Measurements from ENCODE around the gene DCST2. TPM values are rescaled to one million over a fixed set of nuclear protein-coding genes. Genes with fewer than 3 reads are reported as not detected.

The DCST2 gene
- total RNA-seq, 2 experiments from 2014 or later = 0.21 TPM; not detected in 1

- POLR2A ChIA-PET = no interaction called here
- CTCF ChIA-PET = interaction anchor here (0.6 to 1.3 kb wide), 3 partner anchors 19 to 29 kb away, joined by 3 to 4 read pairs (median 4); no protein-coding TSS in a partner anchor
Measured at GRCh38 chr1:155019377-155020245, 14.0 kb downstream of the DCST2 start.

DNA sequence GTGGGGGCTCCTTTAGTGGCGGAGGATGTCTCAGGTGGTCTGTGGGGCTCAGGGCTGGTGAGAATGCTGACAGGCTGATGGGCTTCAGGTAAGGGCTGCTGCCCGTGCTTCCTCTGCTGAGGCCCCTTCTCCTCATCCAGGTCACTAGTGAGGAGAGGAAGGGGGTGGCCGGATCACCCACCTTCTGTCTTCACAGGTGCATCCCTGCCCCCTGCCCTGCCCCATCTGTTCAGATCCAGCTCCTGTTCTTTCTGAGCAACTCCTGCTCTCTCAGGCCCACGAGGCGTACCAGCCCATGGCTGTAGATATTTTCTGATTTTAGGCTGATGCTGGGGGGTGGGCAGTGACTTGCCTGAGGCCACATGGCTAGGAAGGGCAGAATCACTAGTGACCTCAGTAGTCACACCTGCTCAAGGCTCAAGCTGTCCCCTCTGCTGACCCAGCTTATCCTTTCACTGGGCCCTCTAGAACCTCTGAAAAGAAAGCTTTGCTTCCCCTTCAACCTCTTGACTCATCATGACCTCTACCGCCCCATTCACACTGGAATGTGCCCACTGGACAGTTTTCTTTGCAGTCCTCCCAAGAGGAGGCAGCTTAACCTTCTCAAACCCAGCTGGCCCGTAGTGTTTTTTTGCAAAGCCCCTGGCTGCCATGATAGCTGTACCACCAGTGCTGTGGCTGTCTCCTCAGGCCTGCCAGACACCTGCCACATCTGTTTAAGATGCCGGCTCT, 14.8 kb downstream of the DCST2 start:
- CTCF ChIA-PET = interaction anchor here (0.8 to 7.7 kb wide), 9 partner anchors 17 to 59 kb away, joined by 3 to 115 read pairs (median 6); partner anchors contain the start of genes CKS1B, LENEP and ZBTB7B
- POLR2A ChIA-PET = no interaction called here

DNA sequence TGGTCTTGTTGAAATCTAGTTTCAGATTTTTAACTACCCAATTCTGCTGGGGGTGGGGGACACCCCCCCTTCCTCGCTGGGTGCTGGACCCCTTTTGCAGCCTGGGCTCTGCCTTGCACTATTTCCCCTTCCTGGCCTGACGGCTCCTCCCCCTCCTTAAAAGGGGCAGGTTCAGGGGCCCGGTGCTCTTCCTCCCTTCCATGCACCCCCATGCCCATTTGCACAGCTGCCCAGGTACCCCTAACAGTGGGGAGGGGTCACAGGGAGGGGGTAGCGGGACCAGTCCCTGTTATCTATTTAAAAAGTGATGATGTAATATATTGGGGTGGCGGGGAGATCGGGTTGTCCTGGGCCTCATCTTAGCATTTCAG, 15.7 kb downstream of the DCST2 start:
- POLR2A ChIA-PET = interaction anchor here (0.9 to 1.5 kb wide), 3 partner anchors 19 to 33 kb away, joined by 4 to 8 read pairs (median 4); partner anchors contain the start of genes ADAM15 and LENEP
- CTCF ChIA-PET = interaction anchor here (0.6 to 7.7 kb wide), 30 partner anchors 10 to 410 kb away, joined by 3 to 115 read pairs (median 6); partner anchors contain the start of genes ADAM15, ADAR, CKS1B and EFNA4

DNA sequence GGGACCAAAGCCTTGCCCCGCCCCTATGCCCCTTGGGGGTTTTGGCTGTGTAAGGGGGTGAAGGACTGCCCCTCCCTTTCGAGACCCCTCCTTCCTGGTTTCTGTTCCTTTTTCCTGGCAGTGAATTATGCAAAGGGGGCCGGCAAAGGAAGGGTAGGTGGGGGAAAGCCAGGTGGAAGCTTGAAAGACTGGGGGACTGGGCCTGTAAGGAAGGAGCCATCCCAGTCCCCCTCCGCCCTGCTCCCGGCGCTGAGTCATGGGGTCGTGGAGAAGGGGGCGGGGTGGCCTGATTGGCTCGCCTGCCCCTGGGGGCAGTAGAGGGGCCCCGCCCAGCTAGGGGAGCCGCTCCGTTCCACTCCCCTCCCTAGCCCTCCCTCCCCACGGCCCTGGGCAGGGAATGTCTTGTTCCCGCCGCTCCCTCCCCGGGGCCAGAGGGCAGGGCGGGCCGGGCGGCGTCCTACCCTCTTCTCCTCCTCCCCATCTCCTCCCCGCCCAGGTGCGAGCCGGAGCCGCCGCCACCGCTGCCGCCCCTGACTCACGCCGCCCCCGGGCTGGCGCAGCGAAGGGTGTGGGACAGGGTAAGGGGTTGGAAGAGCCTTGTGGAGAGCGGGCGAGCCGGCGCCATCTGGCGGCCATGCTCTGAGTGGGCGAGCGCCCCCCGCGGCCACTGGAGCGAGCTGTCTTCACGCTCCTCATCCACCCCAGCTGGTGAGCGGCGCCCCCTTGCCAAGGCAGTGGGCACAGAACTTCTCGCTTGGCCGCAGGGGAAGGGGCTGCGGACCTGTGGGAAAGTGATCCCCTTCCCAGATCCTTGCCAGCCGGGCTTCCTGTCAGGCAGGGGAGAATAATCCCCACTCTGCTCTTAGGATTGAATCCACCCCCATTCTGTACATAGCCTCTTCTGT, 16.3 kb downstream of the DCST2 start:
- ChIA-PET POLR2A (interaction anchor here (0.9 to 1.6 kb wide), 4 partner anchors 10 to 34 kb away, joined by 3 to 8 read pairs (median 4); partner anchors contain the start of genes ADAM15 and LENEP), CTCF (interaction anchor here (0.6 to 7.7 kb wide), 31 partner anchors 9 to 409 kb away, joined by 3 to 115 read pairs (median 6); partner anchors contain the start of genes ADAM15, ADAR, CKS1B and EFNA4)

DNA sequence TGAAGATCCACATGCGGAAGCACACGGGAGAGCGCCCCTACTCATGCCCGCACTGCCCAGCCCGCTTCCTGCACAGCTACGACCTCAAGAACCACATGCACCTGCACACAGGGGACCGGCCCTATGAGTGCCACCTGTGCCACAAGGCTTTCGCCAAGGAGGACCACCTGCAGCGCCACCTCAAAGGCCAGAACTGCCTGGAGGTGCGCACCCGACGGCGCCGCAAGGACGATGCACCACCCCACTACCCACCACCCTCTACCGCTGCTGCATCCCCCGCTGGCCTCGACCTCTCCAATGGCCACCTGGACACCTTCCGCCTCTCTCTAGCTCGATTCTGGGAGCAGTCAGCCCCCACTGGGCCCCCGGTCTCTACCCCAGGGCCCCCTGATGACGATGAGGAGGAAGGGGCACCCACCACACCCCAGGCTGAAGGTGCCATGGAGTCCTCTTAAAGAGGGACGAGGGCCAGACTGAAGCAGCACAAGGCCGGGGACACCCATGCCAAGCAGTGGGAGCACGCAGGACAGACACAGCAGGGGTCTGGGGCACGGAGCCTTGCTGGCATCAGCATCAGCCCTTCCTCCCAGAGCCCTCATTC, 17.2 kb downstream of the DCST2 start:
- ChIA-PET CTCF (interaction anchor here (1.2 to 7.7 kb wide), 16 partner anchors 8 to 292 kb away, joined by 3 to 115 read pairs (median 8); partner anchors contain the start of genes ADAM15, EFNA4, FLAD1 and PBXIP1), POLR2A (interaction anchor here (1.5 to 1.6 kb wide), 2 partner anchors 10 to 17 kb away, joined by 3 to 8 read pairs; no protein-coding TSS in a partner anchor)

GRCh38 chr1:155015527-155016230, 17.9 kb downstream of the DCST2 start:
- ChIA-PET CTCF (interaction anchor here (0.7 to 7.7 kb wide), 9 partner anchors 9 to 292 kb away, joined by 3 to 115 read pairs (median 11); partner anchors contain the start of genes ADAM15, EFNA4, PBXIP1 and PYGO2), POLR2A (interaction anchor here (0.6 kb wide), 1 partner anchor 294 kb away, joined by 3 read pairs; no protein-coding TSS in a partner anchor)

GRCh38 chr1:155014709-155015508, 18.7 kb downstream of the DCST2 start:
- POLR2A ChIA-PET = interaction anchor here (0.6 kb wide), 2 partner anchors 47 to 294 kb away, joined by 3 to 8 read pairs; no protein-coding TSS in a partner anchor
- CTCF ChIA-PET = interaction anchor here (0.7 to 7.7 kb wide), 4 partner anchors 9 to 71 kb away, joined by 3 to 115 read pairs (median 7); partner anchors contain the start of gene ZBTB7B

- ChIA-PET POLR2A (no interaction called here), CTCF (interaction anchor here (7.7 kb wide), 1 partner anchor 13 kb away, joined by 115 read pairs; the partner anchor contains the start of gene ZBTB7B)
Measured at GRCh38 chr1:155013632-155014031, 19.9 kb downstream of the DCST2 start.

- ChIA-PET POLR2A (no interaction called here), CTCF (interaction anchor here (0.7 to 7.7 kb wide), 3 partner anchors 13 to 112 kb away, joined by 3 to 115 read pairs (median 4); partner anchors contain the start of gene ZBTB7B)
Measured at GRCh38 chr1:155012776-155013602, 20.6 kb downstream of the DCST2 start.

DNA sequence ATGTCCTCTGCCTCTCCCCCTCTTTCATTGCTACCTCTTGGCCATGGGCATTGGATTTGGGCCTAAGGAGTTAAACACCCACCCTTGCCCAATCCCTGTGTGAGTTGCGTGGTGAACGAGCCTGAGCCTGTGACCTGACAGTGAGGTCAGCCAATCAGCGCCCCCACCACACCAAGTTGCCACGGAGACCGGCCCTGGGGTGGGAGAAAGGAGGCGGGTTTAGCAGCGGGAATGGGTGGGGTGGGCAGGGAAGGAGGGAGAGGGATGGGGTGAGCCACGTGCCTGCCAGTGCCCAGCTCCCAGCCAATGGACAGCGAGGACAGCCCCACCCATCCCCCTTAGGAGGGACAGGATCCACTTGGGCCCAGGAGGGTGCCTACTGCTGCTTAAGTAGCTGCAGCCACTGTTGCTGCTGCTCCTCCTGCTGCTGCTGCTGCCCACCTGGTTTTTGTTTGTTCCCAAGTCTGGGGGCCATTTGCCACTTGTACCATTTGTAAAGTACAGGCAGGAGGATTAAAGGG, 21.5 kb downstream of the DCST2 start:
- ChIA-PET CTCF (interaction anchor here (1.1 to 7.7 kb wide), 2 partner anchors 12 to 73 kb away, joined by 4 to 115 read pairs; partner anchors contain the start of gene ZBTB7B), POLR2A (interaction anchor here (0.6 kb wide), 1 partner anchor 27 kb away, joined by 10 read pairs; no protein-coding TSS in a partner anchor)

GRCh38 chr1:155011437-155012025, 22.1 kb downstream of the DCST2 start:
- POLR2A ChIA-PET = interaction anchor here (0.6 kb wide), 1 partner anchor 27 kb away, joined by 10 read pairs; no protein-coding TSS in a partner anchor
- CTCF ChIA-PET = interaction anchor here (0.6 to 7.7 kb wide), 2 partner anchors 11 to 789 kb away, joined by 3 to 115 read pairs; partner anchors contain the start of gene ZBTB7B

DNA sequence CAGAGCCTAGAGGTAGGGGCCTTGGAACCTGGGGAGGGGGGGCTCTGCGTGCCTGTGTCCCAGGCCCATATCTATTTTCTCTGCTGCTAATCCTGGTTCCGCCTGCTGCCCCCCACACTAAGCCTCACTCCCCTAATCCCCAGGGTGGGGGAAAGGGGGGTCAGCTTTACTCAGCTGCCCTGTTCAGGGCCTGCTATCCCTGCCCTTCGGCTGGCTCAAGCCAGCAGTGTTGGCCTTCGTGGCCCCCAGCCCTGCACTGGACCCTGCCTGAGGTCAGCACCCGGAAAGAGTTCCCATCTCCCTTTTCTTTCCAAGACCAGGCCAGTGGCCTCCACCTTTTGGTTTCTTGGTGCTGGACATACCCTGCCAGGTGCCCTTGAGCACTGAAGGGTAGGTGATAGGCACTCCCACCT, 22.6 kb downstream of the DCST2 start:
- ChIA-PET POLR2A (no interaction called here), CTCF (interaction anchor here (0.6 to 1.5 kb wide), 4 partner anchors 10 to 789 kb away, joined by 3 to 8 read pairs (median 4); no protein-coding TSS in a partner anchor)

DNA sequence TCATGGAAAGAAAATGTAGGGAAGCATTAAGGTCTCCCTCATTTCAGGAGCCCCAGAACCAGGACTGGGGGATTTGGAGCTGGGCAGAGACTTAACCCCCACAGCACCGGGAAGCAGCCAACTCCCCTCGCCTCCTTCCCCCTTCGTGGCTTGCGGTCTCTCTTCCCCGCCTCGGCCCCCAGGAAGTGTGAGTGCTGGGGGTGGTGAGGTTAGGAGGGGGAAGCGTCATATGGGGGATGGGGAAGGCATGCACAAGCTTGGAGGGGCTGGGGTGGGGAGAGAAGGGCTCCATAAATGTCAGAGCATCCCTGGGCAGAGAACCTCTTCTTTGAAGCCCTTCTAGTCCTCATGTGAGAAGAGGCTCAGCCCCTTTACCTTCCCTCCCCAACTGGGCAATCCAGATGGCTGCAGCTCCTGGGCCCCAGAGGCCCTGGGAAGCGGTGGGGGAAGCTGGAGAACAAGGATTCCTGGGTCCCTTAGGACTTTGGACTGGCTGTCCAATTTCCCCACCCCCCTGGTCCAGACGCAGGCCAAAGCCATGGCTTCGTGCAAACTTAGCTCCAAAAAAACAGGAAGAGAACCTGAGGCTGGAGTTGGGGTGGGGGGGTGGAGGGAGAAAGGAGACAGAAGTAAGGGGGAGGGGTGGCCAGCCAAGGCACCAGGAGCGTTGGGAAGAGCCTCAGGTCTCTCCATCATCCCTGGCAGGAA, 23.2 kb downstream of the DCST2 start:
- ChIA-PET CTCF (interaction anchor here (1.1 to 1.5 kb wide), 3 partner anchors 9 to 75 kb away, joined by 3 to 8 read pairs (median 6); no protein-coding TSS in a partner anchor), POLR2A (interaction anchor here (0.6 kb wide), 1 partner anchor 87 kb away, joined by 5 read pairs; no protein-coding TSS in a partner anchor)

- CTCF ChIA-PET = interaction anchor here (1.1 to 1.5 kb wide), 3 partner anchors 8 to 76 kb away, joined by 3 to 8 read pairs (median 6); no protein-coding TSS in a partner anchor
- POLR2A ChIA-PET = no interaction called here
Measured at GRCh38 chr1:155009742-155010141, 23.8 kb downstream of the DCST2 start.
